PC-9 (cell line): ENCODE results near the gene CPA3. TPM values are rescaled to one million over a fixed set of nuclear protein-coding genes. Genes with fewer than 3 reads are reported as not detected.

Source experiments
- BruUV-seq: library from RNA; stranded (reverse); fragments of 400-500 nt; replicated peaks from 2 replicates; lab custom pipeline; 2021; lab: Mats Ljungman, UMichigan
- CTCF ChIA-PET: fragments of 300-600 bp; sonication (Branson Sonifier 250); formaldehyde crosslinking; loops from one replicate; lab custom pipeline; 2022; ENCODE audit warnings: antibody characterized with exemption; lab: Charles Lee
- POLR2A ChIA-PET: fragments of 300-600 bp; sonication (Branson Sonifier 250); formaldehyde crosslinking; loops from one replicate; lab custom pipeline; 2022; ENCODE audit warnings: antibody characterized with exemption; ENCODE audit not compliant: unreplicated experiment; lab: Charles Lee
- DNase-seq, 2 experiments: peaks; one replicate each; pipeline versions ENCODE4 v3.0.0 to v3.0.0-alpha.2; 2015 to 2022; ENCODE audit warnings: mixed read lengths in 1 of 2
- H2AFZ ChIP-seq: fragments of 200-600 bp; sonication (generic); 2 replicates; pipeline ENCODE4 v1.8.1; 2017; ENCODE audit warnings: antibody characterized with exemption
- H3F3A ChIP-seq: fragments of 200-600 bp; sonication (generic); 2 replicates; pipeline ENCODE4 v1.8.1; 2017; ENCODE audit warnings: antibody characterized with exemption, mild to moderate bottlenecking, low read depth; ENCODE audit not compliant: insufficient read depth
- H3K27ac ChIP-seq: fragments of 200-600 bp; sonication (generic); 2 replicates; pipeline ENCODE4 v1.6.1; 2016; ENCODE audit warnings: mixed run types
- H3K27me3 ChIP-seq: fragments of 200-600 bp; sonication (generic); 2 replicates; pipeline ENCODE4 v1.6.1; 2016; ENCODE audit warnings: low read depth, mixed run types; ENCODE audit not compliant: insufficient read depth
- H3K36me3 ChIP-seq: fragments of 200-600 bp; sonication (generic); 2 replicates; pipeline ENCODE4 v1.6.1; 2016; ENCODE audit warnings: low read depth, mixed run types
- H3K4me1 ChIP-seq: fragments of 200-600 bp; sonication (generic); replicated peaks from 2 replicates; pipeline ENCODE4 v1.6.1; 2016; ENCODE audit warnings: mixed run types; ENCODE audit not compliant: insufficient read depth
- H3K4me2 ChIP-seq: fragments of 200-600 bp; sonication (generic); 2 replicates; pipeline ENCODE4 v1.6.1; 2017; ENCODE audit warnings: mixed run types
- H3K4me3 ChIP-seq: fragments of 200-600 bp; sonication (generic); 2 replicates; pipeline ENCODE4 v1.6.1; 2016; ENCODE audit warnings: mixed run types
- H3K79me2 ChIP-seq: fragments of 200-600 bp; sonication (generic); 2 replicates; pipeline ENCODE4 v1.6.1; 2017; ENCODE audit warnings: low read depth, mixed run types
- H3K9me2 ChIP-seq: fragments of 200-600 bp; sonication (generic); 2 replicates; pipeline ENCODE4 v1.8.1; 2017; ENCODE audit warnings: mild to moderate bottlenecking; ENCODE audit not compliant: insufficient read depth
- H3K9me3 ChIP-seq: fragments of 200-600 bp; sonication (generic); 2 replicates; pipeline ENCODE4 v1.8.1; 2016; ENCODE audit warnings: low read depth; ENCODE audit not compliant: insufficient read depth
- H4K20me1 ChIP-seq: fragments of 200-600 bp; sonication (generic); 2 replicates; pipeline ENCODE4 v1.8.1; 2017; ENCODE audit not compliant: insufficient read depth
- EZH2 ChIP-seq: fragments of 200-600 bp; sonication (generic); IDR thresholded peaks from 2 replicates; pipeline ENCODE4 v1.8.0; 2017; ENCODE audit warnings: antibody characterized with exemption, low read depth
- intact Hi-C: fragments of 100-400 bp; cut with micrococcal nuclease; formaldehyde crosslinking; loops from one replicate; pipeline ENCODE4 v1.10.0; 2022; ENCODE audit not compliant: unreplicated experiment
- total RNA-seq: library from RNA; stranded (reverse); gene quantifications from 2 replicates; pipeline ENCODE4 v1.2.3, GENCODE V29; 2021
- TF ChIP-seq, protein P1 (sequence below): fragments of 200-600 bp; sonication (generic); conservative IDR thresholded peaks from 2 replicates; pipeline ENCODE4 v1.6.1; 2017; ENCODE audit warnings: mixed run types, antibody characterized with exemption, mild to moderate bottlenecking, moderate library complexity

CPA3 gene
- total RNA-seq, 1 experiment from 2014 or later: not detected

GRCh38 chr3:148854061-148854460 lies 11.0 kb upstream of the CPA3 start:
- no peak overlapping the region for H3K4me3 ChIP-seq
- no peak for DNase-seq
- H3K4me2 ChIP-seq: no peak overlapping the region
- ChIA-PET POLR2A (no interaction called here), CTCF (no interaction called here)
- H3K9me2 ChIP-seq: no peaks in the 10 kb centered on the region
- intact Hi-C loops: no loop called here
- no peak overlapping the region for H2AFZ ChIP-seq
- H3F3A ChIP-seq: no peaks in the 10 kb centered on the region
- no peaks in the 10 kb centered on the region for H3K27me3 ChIP-seq
- no peak for TF ChIP-seq EZH2
- TF ChIP-seq, protein P1, sequence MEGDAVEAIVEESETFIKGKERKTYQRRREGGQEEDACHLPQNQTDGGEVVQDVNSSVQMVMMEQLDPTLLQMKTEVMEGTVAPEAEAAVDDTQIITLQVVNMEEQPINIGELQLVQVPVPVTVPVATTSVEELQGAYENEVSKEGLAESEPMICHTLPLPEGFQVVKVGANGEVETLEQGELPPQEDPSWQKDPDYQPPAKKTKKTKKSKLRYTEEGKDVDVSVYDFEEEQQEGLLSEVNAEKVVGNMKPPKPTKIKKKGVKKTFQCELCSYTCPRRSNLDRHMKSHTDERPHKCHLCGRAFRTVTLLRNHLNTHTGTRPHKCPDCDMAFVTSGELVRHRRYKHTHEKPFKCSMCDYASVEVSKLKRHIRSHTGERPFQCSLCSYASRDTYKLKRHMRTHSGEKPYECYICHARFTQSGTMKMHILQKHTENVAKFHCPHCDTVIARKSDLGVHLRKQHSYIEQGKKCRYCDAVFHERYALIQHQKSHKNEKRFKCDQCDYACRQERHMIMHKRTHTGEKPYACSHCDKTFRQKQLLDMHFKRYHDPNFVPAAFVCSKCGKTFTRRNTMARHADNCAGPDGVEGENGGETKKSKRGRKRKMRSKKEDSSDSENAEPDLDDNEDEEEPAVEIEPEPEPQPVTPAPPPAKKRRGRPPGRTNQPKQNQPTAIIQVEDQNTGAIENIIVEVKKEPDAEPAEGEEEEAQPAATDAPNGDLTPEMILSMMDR: no peak
- H3K79me2 ChIP-seq: no peaks in the 10 kb centered on the region
- H3K4me1 ChIP-seq: no peaks in the 10 kb centered on the region
- H3K9me3 ChIP-seq: no peaks in the 10 kb centered on the region
- no peaks in the 10 kb centered on the region for H4K20me1 ChIP-seq
- BruUV-seq: no TSS peak
- H3K36me3 ChIP-seq: no peaks in the 10 kb centered on the region
- H3K27ac ChIP-seq: no peak overlapping the region

DNA sequence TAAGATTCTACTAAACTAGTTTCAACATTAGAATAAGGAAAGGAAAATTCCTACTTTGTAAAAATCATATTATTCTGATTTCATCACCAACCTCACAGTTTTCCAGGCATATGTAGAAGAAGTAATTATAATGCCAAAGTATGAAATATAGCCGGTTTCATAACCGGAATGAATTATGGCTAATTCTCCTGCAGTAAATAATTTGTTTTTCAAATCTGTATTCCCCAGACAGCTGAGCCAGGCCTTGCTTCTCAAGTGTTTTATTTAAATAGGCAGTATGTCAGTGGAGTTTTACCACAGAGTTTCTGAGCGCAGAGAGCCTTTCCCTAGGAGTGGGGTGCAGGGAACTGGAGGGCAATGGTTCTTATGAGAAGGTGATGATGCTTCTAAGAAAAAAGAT lies 8.7 kb upstream of the CPA3 start:
- Histone ChIP-seq H3K9me2 (no peaks in the 10 kb centered on the region), H3K9me3 (no peaks in the 10 kb centered on the region), H3K36me3 (no peaks in the 10 kb centered on the region), H3K4me1 (no peaks in the 10 kb centered on the region), H2AFZ (no peak overlapping the region), H3K27ac (no peak overlapping the region), H4K20me1 (no peaks in the 10 kb centered on the region), H3F3A (no peaks in the 10 kb centered on the region), H3K79me2 (no peaks in the 10 kb centered on the region), H3K4me2 (no peak overlapping the region), H3K27me3 (no peaks in the 10 kb centered on the region), H3K4me3 (no peak overlapping the region)
- intact Hi-C loops: no loop called here
- ChIA-PET POLR2A (no interaction called here), CTCF (no interaction called here)
- BruUV-seq: no TSS peak
- no peak for DNase-seq
- TF ChIP-seq, protein P1: no peak
- TF ChIP-seq EZH2: no peak

GRCh38 chr3:148857316-148857715 lies 7.8 kb upstream of the CPA3 start:
- no peak overlapping the region for H2AFZ ChIP-seq
- no peaks in the 10 kb centered on the region for H3K9me3 ChIP-seq
- no peak overlapping the region for H3K27ac ChIP-seq
- BruUV-seq: no TSS peak
- H3K36me3 ChIP-seq: no peaks in the 10 kb centered on the region
- H3K79me2 ChIP-seq: no peaks in the 10 kb centered on the region
- no peak overlapping the region for H3K4me3 ChIP-seq
- H4K20me1 ChIP-seq: no peaks in the 10 kb centered on the region
- DNase-seq: no peak
- no peak for TF ChIP-seq EZH2
- TF ChIP-seq, protein P1: no peak
- intact Hi-C loops: no loop called here
- ChIA-PET POLR2A (no interaction called here), CTCF (no interaction called here)
- no peaks in the 10 kb centered on the region for H3K4me1 ChIP-seq
- no peaks in the 10 kb centered on the region for H3K9me2 ChIP-seq
- H3K27me3 ChIP-seq: no peaks in the 10 kb centered on the region
- H3K4me2 ChIP-seq: no peak overlapping the region
- H3F3A ChIP-seq: no peaks in the 10 kb centered on the region
